GM18861 (cell line): Measurements from ENCODE around the gene IBA57.

Experiments used
- ATAC-seq: cut with Tn5 transposase; IDR thresholded peaks from one replicate; pipeline ENCODE4 v1.9.1; 2021; ENCODE audit not compliant: unreplicated experiment

The IBA57 gene

GRCh38 chr1:228155596-228156514, 9.7 kb upstream of the IBA57 start:
- ATAC-seq, result no peak

GRCh38 chr1:228156515-228156881, 9.1 kb upstream of the IBA57 start:
- no peak for ATAC-seq

DNA sequence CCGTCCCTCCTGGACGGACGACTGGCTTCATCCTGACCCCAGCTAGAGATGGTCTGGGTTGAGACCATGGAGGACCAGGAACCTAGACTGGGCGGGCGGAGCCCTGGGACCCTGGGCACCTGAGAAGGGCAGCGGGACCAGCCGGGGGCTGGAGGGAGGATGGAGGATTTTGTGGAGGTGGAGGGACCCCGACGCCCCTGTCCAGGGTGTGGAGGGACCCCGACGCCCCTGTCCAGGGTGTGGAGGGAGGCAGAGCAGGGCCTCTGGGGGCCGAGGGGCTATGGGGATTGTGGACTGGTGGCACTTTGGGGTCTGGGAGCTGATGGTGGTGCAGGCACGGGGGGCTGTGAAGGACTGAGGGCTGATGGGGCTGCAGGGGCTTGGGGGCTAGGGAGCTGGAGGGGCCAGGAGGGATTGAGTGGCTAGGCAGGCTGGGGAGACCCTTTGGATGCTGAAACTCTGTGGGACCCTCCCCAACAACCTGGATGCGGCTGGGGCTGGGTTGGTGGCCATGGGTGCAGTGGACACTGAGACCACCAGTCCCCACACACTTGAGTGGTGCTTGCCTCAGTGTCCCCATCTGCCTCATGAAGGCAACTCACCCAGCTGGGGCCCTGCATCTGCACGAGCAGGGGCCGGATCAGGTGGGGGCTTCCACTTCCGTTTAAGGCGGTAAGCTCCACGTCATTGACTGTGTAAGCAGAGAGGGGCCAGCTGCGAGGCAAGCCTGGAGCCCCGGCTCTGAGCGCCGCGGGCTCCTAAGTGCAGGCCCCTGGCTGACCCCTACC, 8.5 kb upstream of the IBA57 start:
- ATAC-seq, result no peak

GRCh38 chr1:228157729-228158126, 7.9 kb upstream of the IBA57 start:
- no peak for ATAC-seq

DNA sequence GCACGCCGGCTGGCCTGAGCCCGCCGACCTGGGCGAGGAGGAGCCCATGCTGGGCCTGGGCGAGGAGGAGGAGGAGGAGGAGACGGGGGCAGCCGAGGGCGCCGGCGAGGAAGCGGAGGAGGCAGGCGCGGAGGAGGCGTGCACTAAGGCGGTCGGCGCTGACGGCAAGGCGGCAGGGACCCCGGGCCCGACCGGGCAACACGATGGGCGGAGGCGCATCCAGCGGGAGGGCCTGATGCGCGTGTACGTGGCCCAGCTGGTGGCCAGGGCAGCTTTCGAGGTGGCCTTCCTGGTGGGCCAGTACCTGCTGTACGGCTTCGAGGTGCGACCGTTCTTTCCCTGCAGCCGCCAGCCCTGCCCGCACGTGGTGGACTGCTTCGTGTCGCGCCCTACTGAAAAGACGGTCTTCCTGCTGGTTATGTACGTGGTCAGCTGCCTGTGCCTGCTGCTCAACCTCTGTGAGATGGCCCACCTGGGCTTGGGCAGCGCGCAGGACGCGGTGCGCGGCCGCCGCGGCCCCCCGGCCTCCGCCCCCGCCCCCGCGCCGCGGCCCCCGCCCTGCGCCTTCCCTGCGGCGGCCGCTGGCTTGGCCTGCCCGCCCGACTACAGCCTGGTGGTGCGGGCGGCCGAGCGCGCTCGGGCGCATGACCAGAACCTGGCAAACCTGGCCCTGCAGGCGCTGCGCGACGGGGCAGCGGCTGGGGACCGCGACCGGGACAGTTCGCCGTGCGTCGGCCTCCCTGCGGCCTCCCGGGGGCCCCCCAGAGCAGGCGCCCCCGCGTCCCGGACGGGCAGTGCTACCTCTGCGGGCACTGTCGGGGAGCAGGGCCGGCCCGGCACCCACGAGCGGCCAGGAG, 7.2 kb upstream of the IBA57 start:
- no peak for ATAC-seq

DNA sequence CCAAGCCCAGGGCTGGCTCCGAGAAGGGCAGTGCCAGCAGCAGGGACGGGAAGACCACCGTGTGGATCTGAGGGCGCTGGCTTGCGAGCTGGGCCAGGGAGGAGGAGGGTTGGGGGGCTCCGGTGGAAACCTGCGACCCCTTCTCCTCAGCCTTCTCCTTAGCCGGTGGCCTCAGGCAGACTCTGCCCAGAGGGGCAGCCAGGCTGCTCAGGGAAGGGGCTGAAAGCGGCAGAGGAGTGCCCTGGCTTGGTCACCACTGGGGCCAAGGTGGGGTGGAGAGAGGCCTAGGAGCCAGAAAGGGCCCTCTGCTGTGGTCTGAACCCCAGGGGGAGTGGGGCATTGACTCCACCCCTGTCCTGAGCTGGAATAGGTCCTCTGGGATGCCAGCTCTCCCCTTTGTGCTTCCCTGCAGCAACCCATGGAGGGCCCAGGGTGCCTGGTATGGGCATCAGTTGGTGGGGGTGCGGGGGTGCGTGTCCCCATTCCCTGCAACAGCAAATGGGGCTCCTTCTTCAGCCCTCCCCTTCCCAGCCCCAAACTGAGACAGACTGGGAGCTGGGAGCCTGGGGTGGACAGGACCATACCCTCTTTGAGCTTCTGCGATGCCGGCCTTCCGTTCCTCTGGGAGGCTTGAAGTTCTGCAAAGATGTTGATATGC, 6.5 kb upstream of the IBA57 start:
- ATAC-seq, result no peak

DNA sequence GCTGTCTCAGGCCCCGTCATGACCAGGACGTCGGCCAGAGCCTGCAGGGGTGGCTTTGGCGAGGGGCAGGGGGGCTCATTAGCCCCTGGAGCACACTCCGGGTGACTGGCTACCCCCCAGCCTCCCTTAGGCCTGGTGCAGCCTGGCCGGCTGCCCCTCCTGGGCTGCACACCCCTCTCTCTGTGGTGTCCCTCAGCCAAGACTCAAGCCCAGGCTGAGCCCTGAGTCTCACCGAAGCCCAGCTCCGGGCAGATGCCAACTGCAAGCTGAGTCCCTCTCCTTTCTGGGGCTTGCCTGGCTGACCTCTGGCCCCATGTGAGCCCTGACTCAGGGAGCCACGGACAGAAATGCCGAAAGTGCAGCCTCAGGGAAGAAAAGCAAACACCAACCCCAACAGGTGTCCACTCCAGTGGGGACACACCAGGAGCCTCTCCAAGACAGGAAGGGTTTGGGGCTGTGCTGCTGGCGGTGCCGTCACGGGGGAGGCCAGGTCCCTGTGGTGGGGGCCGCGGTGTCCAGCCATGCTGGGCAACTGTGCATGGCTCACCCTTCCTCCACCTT, 5.3 kb upstream of the IBA57 start:
- no peak for ATAC-seq

GRCh38 chr1:228161362-228161761, 4.2 kb upstream of the IBA57 start:
- no peak for ATAC-seq

GRCh38 chr1:228161866-228162265, 3.7 kb upstream of the IBA57 start:
- no peak for ATAC-seq

DNA sequence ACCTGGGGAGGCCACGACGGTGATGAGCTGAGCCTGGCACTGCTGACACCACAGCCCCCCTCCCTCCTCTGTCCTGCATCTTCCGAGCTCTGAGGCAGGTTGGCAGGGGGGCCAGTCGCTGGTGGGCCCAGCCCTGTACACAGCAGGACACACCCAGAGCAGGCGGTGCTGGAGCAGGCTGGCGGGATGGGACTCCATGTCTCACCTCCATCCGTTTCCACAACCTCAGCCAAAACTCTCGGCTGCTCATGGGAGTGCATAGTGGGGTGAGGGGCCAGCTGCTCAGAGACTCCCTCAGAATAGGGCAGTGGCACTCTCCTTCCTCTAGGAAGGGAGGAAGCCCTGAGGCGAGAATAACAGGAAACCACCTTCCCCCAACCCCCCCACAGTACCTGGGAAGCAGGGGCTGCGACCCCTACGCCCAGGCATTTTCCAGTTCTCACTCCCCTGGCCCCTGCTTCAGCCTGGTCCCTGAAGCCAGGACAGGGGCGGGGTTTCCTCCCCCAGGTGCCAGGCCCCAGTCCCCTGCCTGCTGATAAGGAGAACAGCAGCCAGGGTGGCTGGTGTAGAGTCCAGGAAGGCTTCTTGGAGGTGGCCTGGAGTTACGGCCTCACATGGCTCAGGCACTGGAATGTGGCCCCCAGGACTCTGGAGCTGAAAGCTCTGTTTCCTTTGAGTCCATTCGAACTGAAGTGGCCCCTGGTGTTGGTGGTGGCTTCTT, 3.2 kb upstream of the IBA57 start:
- ATAC-seq, result no peak

GRCh38 chr1:228163007-228163753, 2.4 kb upstream of the IBA57 start:
- ATAC-seq, result no peak

GRCh38 chr1:228163776-228164519, 1.7 kb upstream of the IBA57 start:
- ATAC-seq, result no peak

DNA sequence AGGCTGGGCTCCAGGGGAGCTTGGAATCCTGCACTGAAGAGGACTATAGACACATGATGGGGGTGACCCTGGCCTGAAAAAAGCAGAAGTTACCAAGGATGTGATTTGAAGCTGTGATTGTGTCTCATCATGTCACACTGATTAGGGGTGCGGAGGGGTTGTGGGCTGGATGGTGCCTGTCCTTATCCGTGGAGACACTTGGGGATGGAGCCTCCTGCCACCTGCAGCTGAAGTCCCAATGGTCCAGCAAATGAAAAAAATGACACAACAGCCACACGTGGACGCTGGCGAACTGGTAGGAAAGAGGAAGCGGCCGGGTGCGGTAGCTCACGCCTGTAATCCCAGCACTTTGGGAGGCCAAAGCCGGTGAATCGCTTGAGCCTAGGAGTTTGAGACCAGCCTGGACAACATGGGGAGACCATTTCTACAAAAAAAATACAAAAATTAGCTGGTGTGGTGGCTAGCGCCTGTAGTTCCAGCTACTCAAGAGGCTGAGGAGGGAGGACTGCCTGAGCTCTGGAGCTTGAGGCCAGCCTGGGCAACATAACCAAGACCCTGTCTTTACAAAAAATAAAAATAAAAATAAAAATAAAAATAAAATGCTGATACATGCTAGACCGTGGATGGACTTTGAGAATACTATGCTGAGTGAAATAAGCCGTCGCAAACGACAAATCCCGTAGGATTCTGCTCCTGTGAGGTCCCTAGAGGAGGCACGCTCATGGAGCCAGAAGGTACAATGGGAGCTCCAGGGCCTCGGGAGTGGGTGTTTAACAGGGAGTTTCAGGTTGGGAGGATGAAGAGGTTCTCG, 838 bp upstream of the IBA57 start:
- peak; percentile 0 for ATAC-seq

DNA sequence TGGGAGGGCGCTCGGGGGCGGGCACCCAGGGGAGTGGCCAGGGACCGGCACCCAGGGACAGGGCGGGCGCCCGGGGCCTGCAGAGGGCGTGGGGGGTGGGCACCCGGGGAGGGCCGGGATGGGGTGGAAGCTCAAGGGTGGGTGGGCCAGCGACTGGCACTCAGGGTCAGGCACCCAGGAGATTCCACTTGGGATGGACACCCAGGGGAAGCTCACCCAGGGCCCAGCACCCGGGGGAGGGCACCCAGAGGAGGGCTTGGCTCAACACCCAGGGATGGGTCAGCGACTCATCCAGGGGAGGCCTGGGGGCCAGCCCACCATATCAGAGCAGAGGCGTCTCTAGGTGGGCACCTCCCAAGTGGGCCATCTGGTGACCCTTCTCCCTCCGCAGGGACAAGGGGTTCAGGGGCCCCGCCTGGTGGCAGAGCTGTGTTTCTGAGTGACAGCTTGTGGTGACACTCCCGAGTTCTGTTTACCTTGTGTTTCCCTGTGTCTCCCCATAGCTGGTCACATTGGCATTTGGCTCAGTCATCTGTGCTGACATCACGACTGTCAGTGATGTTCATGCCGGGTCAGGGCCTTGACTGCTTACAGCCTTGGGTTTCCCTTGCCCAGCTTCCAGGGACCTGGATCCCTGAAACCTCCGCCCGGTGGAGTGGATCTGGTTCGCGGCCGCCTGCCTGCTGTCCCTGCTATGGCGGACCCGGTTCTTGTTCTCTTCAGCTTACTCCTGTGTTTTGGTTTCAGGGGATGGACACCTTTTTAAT, 749 bp downstream of the IBA57 start:
- peak; percentile 11 for ATAC-seq

DNA sequence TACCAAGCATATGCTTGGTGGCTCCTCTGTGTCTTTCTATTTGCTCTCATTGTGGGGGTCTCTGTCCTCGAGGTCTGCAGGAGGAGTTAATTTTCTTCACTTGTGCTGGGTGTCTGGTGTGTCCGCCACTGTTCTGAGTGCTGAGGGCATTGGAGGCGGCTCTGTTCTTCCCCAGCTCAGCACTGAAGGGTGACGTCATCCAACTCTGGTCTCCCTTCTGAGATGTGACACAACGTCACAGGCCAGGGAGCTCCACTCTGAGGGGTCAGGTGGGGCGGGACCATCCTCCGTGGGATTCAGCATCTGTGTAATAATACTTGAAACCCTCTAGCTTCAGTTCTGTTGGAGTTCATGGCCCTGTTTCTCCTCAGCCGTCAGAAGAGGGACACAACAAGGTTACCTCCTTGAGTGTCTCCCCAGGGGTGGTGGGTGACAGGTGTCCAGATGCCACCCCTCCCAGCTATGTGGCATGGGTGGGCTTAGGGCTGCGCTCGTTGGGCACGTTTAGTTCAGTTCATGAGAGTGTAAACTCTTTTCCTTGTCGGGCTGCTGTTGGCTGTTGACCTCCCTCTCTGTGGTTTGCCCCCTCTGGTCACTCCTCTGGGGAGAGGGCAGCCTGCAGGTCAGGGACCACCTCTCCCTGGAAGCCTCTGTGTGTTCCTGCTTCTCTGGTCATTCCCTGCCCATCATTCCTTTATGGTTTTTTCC, 3.1 kb downstream of the IBA57 start:
- ATAC-seq, result no peak

DNA sequence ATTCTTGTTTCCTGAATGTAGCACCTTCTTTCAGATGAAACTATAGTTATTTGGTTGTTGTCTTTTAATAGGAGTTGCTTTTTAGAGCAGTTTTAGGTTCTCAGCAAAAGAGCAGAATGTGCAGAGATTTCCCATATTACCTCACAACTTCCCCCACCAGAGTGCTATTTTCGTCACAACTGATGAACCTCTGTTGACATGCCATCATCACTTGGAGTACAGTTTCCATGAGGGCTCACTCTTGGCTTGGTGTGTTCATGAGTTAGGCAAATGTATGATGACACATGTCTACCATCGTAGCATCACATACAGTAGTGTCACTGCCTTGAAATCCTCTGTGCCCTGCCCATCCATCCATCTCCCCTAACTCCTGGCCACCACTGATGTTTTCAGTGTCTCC, 3.7 kb downstream of the IBA57 start:
- ATAC-seq, result no peak
